Measurements from ENCODE around the gene NKD1.

NKD1 gene

GRCh38 chr16:50644729-50645128, 96.5 kb downstream of the NKD1 start:
- H3K4me3 ChIP-seq (ENCODE audit: low read depth, low read length) = no peak overlapping the region
- TF ChIP-seq CTCF (IDR thresholded peaks at IDR 0.05; ENCODE audit: insufficient read depth, low read length, missing control alignments) = peak; percentile 35
- ChIA-PET POLR2A (no interaction called here), CTCF (no interaction called here)
- DNase-seq (ENCODE audit: low read depth, low spot score) = no peak

GRCh38 chr16:50645563-50646220, 97.5 kb downstream of the NKD1 start:
- no peak overlapping the region for H3K4me3 ChIP-seq (ENCODE audit: low read depth, low read length)
- no peak for DNase-seq (ENCODE audit: low read depth, low spot score)
- TF ChIP-seq CTCF (IDR thresholded peaks at IDR 0.05; ENCODE audit: insufficient read depth, low read length, missing control alignments) = no peak
- ChIA-PET CTCF (no interaction called here), POLR2A (no interaction called here)

GRCh38 chr16:50646345-50646744, 98.1 kb downstream of the NKD1 start:
- no peak for TF ChIP-seq CTCF (IDR thresholded peaks at IDR 0.05; ENCODE audit: insufficient read depth, low read length, missing control alignments)
- no peak for DNase-seq (ENCODE audit: low read depth, low spot score)
- ChIA-PET CTCF (no interaction called here), POLR2A (no interaction called here)
- H3K4me3 ChIP-seq (ENCODE audit: low read depth, low read length) = no peak overlapping the region

GRCh38 chr16:50651835-50652438, 103.7 kb downstream of the NKD1 start:
- TF ChIP-seq CTCF (IDR thresholded peaks at IDR 0.05; ENCODE audit: insufficient read depth, low read length, missing control alignments) = no peak
- ChIA-PET POLR2A (no interaction called here), CTCF (interaction anchor here (7.7 kb wide), 1 partner anchor 14 kb away, joined by 50 read pairs; no protein-coding TSS in a partner anchor)
- no peak overlapping the region for H3K4me3 ChIP-seq (ENCODE audit: low read depth, low read length)
- DNase-seq (ENCODE audit: low read depth, low spot score) = no peak

GRCh38 chr16:50652836-50653425, 104.7 kb downstream of the NKD1 start:
- CTCF ChIA-PET = interaction anchor here (1.6 to 7.7 kb wide), 2 partner anchors 13 to 154 kb away, joined by 4 to 50 read pairs; no protein-coding TSS in a partner anchor
- POLR2A ChIA-PET = no interaction called here
- no peak for DNase-seq (ENCODE audit: low read depth, low spot score)
- H3K4me3 ChIP-seq (ENCODE audit: low read depth, low read length) = no peak overlapping the region
- no peak for TF ChIP-seq CTCF (IDR thresholded peaks at IDR 0.05; ENCODE audit: insufficient read depth, low read length, missing control alignments)
